Left ventricle myocardium inferior (tissue), 1 donor: Measurements from ENCODE around the gene RASA3. TPM values are rescaled to one million over a fixed set of nuclear protein-coding genes. Genes with fewer than 3 reads are reported as not detected.

Source experiments
- DNase-seq: peaks from one replicate; pipeline ENCODE4 v3.0.0-alpha.2; 2020
- H3K27ac ChIP-seq: fragments of 200-600 bp; replicated peaks from 2 replicates; pipeline ENCODE4 v1.8.0; 2021
- H3K27me3 ChIP-seq: fragments of 200-600 bp; 2 replicates; pipeline ENCODE4 v1.8.0; 2021; ENCODE audit warnings: low read depth
- H3K36me3 ChIP-seq: fragments of 200-600 bp; 2 replicates; pipeline ENCODE4 v1.8.0; 2021
- H3K4me1 ChIP-seq: fragments of 200-600 bp; 2 replicates; pipeline ENCODE4 v1.8.0; 2021
- H3K4me3 ChIP-seq: fragments of 200-600 bp; 2 replicates; pipeline ENCODE4 v1.8.0; 2021; ENCODE audit warnings: mild to moderate bottlenecking, moderate library complexity
- H3K9me3 ChIP-seq: fragments of 200-600 bp; replicated peaks from 2 replicates; pipeline ENCODE4 v1.8.0; 2021
- CTCF ChIP-seq: fragments of 200-600 bp; IDR thresholded peaks from 2 replicates; pipeline ENCODE4 v1.8.0; 2021; ENCODE audit warnings: antibody characterized with exemption, mild to moderate bottlenecking, borderline replicate concordance
- intact Hi-C: fragments of 100-400 bp; cut with micrococcal nuclease; formaldehyde crosslinking; loops from one replicate; pipeline ENCODE4 v1.11.0; 2022
- total RNA-seq: library from RNA; stranded (reverse); fragmentation: NEBNext Ultra II Directional; extraction: Animal tissue kit (Norgen Biotek cat#: 25700); gene quantifications from one replicate; pipeline ENCODE4 v1.2.1, GENCODE V29; 2021
- donor health status: DM: no; HTN: yes; CAD: no; lungs with severe emphysema.

RASA3 gene
- total RNA-seq, 1 donor from 2014 or later: 9.5 TPM

GRCh38 chr13:114144606-114145244 lies 12.3 kb upstream of the RASA3 start:
- Histone ChIP-seq H3K36me3 (no peaks in the 10 kb centered on the region), H3K27me3 (no peaks in the 10 kb centered on the region), H3K9me3 (no peaks in the 10 kb centered on the region), H3K4me1 (no peaks in the 10 kb centered on the region), H3K4me3 (no peak overlapping the region), H3K27ac (no peak overlapping the region)
- TF ChIP-seq CTCF: no peak
- DNase-seq: no peak
- intact Hi-C loops: no loop called here

- Histone ChIP-seq H3K9me3 (no peaks in the 10 kb centered on the region), H3K4me1 (no peaks in the 10 kb centered on the region)
- intact Hi-C loops: no loop called here
Measured at GRCh38 chr13:114143806-114144605, 11.6 kb upstream of the RASA3 start.

GRCh38 chr13:114142640-114143490 lies 10.4 kb upstream of the RASA3 start:
- Histone ChIP-seq H3K36me3 (no peaks in the 10 kb centered on the region), H3K9me3 (no peaks in the 10 kb centered on the region), H3K4me1 (no peaks in the 10 kb centered on the region), H3K27ac (no peak overlapping the region), H3K27me3 (no peaks in the 10 kb centered on the region), H3K4me3 (no peak overlapping the region)
- intact Hi-C loops: no loop called here
- no peak for DNase-seq
- no peak for TF ChIP-seq CTCF

More at GRCh38 chr13:114143806-114144605, 11.6 kb upstream of the RASA3 start:
- no peaks in the 10 kb centered on the region for H3K36me3 ChIP-seq
- DNase-seq: no peak
- TF ChIP-seq CTCF: no peak
- no peaks in the 10 kb centered on the region for H3K27me3 ChIP-seq
- H3K4me3 ChIP-seq: no peak overlapping the region
- no peak overlapping the region for H3K27ac ChIP-seq

GRCh38 chr13:114142137-114142550 lies 9.7 kb upstream of the RASA3 start:
- no peaks in the 10 kb centered on the region for H3K36me3 ChIP-seq
- H3K4me1 ChIP-seq: no peaks in the 10 kb centered on the region
- H3K4me3 ChIP-seq: no peak overlapping the region
- H3K9me3 ChIP-seq: no peaks in the 10 kb centered on the region
- H3K27me3 ChIP-seq: no peaks in the 10 kb centered on the region
- DNase-seq: no peak
- no peak overlapping the region for H3K27ac ChIP-seq
- no peak for TF ChIP-seq CTCF
- intact Hi-C loops: no loop called here

GRCh38 chr13:114141261-114141996 lies 9.0 kb upstream of the RASA3 start:
- intact Hi-C loops: no loop called here
- Histone ChIP-seq H3K27ac (no peak overlapping the region), H3K4me3 (no peak overlapping the region), H3K4me1 (no peaks in the 10 kb centered on the region), H3K36me3 (no peaks in the 10 kb centered on the region), H3K9me3 (no peaks in the 10 kb centered on the region), H3K27me3 (no peaks in the 10 kb centered on the region)
- TF ChIP-seq CTCF: no peak
- no peak for DNase-seq
